Caki2 (cell line): ENCODE measurements around the gene EEIG1. TPM values are rescaled to one million over a fixed set of nuclear protein-coding genes. Genes with fewer than 3 reads are reported as not detected.
A peak's percentile ranks its signal among the peaks of the same experiment; 100 is the strongest.

Source experiments
- DNase-seq: peaks from one replicate; pipeline ENCODE4 v3.0.0-alpha.2; 2015; ENCODE audit warnings: low read depth
- in situ Hi-C: cut with HindIII; loops from 2 replicates; pipeline ENCODE4 v1.10.0; 2016; ENCODE audit warnings: low sequenced_read_pairs, low pct_unique_long_range_greater_than_20kb, mixed read lengths
- total RNA-seq: library from RNA; depleted of rRNA; stranded (reverse); fragments of >200 nt; shearing (Covaris generic); gene quantifications from 2 replicates; pipeline ENCODE4 v1.2.3, GENCODE V29; 2014; ENCODE audit warnings: low replicate concordance

EEIG1 gene
- total RNA-seq, 1 experiment from 2014 or later: 140 TPM

DNA sequence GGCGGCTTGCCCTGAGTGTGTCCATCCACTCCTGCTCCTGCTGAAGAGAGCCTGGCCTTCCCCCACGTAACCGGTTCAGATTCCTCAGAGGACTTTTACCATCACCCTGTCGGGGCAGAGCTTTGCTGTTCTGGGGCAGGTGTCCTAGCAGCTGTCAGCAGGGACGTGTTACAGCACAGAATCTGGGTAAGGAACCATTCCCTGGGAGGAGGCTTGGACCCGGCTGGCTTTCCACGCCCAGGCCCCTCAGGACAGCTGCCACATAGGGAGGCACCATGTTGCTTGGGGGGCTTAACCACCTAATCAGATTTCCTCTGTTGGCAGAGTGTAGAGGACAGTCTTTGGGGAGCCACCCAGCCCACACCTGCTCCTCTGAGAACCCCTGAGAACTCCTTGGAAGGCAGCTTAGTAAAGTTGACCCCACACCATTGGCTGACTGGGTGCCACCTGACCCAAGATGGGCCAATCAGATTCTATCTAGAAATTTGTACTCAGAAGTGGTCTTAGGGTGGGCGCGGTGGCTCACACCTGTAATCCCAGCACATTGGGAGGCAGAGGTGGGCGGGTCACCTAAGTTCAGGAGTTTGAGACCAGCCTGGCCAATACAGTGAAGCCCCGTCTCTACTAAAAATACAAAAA, 23.3 kb upstream of the EEIG1 start:
- no peak for DNase-seq
- in situ Hi-C loops: no loop called here

DNA sequence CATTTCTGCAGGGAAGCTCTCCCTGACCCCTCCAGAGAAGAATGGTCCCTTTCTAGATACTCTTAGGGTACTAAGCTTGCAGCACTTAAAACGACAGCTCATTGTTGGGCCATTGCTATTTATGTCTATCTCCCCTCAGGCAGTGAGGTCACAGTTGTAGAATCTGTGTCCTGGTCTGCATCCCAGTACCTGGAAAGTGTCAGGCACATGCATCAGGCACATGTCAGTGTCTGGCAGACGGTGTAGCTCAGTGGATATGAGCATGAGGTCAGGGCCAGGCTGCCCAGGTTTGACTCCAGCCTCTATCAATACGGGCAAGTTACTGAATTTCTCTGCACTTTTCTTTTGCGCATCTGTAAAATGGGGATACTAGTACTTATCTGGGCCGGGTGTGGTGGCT, 22.2 kb upstream of the EEIG1 start:
- in situ Hi-C loops: no loop called here

DNA sequence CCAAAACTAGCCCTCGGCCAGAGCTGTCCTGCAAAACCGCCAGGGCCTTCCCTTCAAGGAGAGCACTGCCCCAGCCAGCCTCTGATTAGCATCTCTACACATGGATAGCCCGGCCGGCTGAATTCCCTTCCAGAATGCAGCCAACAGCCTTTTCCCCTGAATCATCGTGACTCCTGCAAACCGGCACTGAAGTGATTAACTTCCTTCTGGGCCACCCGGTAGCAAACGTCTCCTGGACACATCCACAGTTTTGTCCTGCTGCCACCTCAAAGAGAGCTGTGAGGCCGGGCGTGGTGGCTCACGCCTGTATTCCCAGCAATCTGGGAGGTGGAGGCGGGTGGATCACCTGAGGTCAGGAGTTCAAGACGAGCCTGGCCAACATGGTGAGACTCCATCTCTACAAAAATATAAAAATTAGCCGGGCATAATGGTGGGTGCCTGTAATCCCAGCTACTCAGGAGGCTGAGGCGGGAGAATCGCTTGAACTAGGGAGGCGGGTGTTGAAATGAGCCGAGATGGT, 21.1 kb upstream of the EEIG1 start:
- in situ Hi-C loops: no loop called here
- peak; percentile 95 for DNase-seq

More for the DNA sequence above, 22.2 kb upstream of the EEIG1 start:
- no peak for DNase-seq

DNA sequence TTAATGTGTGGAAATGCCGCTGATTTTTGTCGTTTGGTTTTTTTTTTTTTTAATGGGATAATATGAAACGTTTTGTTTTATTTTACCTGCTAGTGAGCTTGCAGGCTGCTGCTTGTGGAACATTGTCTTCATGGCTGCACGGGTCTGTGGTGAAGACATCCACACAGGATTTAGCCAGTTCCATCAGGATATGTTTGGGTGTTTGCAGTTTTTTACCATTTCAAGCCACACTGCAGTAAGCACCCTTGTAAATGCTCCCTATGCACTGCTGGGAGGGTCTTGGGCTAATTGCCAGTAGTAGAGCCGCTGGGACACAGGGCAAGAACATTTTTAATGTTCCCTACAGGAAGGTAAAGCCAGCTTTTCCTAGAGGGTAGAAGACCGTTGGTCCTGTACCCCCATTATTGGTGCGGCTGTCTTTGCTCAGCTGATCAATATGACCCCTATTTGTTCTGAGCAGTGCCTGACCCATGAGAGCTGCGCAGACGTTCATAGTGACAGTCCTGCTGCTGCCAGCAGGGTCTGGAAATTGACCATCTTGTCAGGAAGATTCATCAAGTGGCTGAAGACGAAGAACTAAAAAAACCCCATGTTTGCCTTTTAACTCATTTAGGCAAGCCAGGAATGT, 20.5 kb upstream of the EEIG1 start:
- in situ Hi-C loops: no loop called here
- DNase-seq: no peak

DNA sequence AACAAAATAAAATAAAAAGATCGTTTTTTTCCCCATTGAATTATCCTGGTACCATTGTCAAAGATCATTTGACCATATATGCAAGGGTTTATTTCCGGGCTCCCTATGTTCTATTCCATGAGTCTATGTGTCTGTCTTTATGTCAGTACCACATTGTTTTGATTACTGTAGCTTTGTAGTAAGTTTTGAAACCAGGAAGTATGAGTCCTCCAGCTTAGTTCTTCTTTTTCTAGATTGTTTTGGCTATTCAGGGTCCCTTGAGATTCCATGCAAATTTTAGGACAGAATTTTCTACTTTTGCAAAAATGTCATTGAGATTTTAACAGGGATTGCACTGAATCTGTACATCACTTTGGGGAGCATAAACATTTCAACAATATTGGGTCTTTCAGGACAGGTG, 18.7 kb upstream of the EEIG1 start:
- no peak for DNase-seq
- in situ Hi-C loops: no loop called here

DNA sequence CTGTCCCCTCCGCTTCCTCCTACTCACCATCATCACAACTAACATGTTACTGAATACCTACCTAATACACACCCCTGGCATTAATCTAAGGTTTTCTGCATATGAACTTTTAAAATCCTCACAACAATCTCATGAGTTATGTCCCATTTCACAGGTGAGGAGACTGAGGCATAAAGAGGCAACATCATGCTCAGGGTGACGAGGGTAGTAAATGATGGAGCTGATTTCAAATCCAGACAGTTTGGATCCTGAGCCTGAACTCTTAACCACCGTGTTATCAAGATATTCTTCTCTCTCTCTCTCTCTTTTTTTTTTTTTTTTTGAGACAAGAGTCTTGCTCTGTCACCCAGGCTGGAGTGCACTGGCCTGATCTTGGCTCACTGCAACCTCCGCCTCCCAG, 12.9 kb upstream of the EEIG1 start:
- no peak for DNase-seq
- in situ Hi-C loops: no loop called here

DNA sequence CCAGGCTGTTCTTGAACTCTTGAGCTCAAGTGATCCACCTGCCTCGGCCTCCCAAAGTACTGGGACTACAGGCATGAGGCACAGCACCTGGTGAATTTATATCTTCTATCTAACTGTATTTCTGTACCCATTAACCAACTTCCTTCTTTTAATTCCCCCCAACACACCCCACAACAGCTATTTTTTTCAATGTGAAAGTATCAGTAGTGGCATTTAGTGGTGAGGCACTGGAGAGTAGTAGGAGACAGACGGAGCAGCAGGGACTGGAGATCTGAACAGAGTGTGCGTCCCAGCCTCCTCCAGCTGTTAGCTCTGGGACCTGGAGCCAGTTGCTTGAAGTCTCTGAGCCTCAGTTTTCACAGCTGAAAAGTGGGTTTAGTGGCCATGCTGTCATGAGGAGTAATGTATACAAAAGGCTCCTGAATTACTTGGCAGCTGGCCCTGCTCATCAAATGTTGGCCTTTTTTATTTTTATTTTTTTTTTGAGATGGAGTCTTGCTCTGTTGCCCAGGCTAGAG, 11.0 kb upstream of the EEIG1 start:
- in situ Hi-C loops: no loop called here
- DNase-seq: no peak

DNA sequence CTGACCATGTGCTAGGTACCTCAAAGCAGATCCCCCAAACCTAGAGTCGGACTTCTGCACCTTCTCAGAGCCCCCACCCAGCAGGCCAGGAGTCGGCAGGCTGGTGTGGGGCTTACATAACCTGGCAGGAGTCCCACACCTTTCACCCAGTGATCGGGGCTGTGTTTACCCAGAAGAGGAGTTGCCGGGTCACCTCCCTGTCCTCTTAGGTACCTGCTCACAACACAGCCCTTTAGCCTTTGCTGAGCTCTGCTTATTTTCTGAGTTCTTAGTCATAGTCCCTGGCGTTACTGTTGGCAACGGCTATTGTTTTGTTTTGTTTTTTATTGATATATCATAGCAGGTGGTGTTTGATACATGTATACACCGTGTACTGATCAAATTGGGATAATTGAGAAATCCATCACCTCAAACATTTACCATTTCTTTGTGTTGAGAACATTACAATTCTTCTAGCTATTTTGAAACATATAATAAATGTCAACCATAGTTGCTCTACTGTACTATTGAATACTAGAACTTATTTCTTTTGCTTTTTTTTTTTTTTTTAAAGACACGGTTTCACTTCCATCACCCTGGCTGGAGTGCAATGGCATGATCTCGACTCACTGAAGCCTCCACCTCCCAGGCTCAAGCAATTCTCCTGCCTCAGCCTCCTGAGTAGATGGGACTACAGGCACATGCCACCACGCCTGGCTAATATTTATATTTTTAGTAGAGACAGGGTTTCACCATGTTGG, 10.4 kb upstream of the EEIG1 start:
- in situ Hi-C loops: no loop called here

DNA sequence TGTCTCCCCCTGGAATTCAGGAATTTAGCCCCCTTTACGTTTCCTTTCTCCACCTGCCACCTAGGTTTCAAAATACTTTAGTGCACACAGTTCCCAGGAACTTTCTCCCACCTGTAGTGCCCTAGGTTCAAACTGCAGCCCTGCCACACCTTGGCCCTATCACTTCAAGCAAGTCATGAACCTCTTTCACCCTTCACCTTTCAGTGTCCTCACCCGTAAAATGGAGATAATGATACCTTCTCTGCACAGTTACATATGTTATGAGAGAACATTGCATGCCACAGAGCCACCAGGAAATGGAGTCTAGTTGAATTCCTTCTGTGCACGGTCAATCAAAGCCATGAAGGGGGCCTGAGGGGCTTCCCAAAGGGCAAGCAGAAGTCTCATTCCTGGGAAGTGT, 9.8 kb upstream of the EEIG1 start:
- DNase-seq: no peak
- in situ Hi-C loops: no loop called here

More for the DNA sequence above, 10.4 kb upstream of the EEIG1 start:
- DNase-seq: peak; percentile 68

DNA sequence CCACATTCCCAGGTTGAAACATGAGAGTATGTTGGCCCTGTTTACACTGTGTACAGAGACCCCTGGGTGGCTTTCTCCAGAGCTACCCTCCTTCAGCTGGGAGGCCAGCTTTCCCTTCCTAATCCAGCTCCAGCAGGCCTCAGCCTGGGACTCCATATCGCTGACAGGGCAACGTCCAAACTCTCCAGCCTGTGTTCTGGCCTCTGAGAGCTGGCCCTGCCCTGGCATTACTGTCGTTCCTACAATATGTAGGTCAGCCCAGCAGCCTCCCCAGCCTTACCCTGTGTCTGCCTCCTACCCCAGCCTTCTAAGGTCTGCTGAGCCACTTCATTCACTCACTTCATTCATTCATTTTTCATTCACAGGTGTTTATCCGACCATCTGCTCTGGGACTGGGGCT, 8.3 kb upstream of the EEIG1 start:
- no peak for DNase-seq
- in situ Hi-C loops: no loop called here

DNA sequence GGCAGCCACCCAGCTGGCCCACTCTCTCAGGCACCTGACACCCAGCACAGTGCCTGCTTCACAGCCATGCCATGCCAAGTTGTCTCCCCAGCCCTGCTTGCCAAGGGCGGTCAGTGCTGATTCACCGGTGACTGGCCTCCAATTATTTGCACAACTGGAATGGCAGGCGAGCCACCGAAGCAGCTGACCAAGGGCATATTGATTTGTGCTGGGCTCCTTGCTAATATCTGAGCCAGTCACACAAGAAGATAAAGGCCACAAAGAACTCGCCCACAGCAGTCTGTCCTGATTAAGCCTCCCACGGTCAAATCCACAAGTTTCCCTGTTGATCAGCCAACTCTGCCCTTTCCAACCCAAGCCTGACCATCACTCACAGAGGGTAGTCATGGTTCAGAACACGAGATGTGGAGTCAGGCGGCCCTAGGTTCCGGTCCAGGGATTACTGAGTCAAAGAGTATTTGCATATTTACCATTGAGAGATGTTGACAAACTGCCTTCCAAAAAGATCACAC, 6.4 kb upstream of the EEIG1 start:
- peak; percentile 92 for DNase-seq
- in situ Hi-C loops: no loop called here

DNA sequence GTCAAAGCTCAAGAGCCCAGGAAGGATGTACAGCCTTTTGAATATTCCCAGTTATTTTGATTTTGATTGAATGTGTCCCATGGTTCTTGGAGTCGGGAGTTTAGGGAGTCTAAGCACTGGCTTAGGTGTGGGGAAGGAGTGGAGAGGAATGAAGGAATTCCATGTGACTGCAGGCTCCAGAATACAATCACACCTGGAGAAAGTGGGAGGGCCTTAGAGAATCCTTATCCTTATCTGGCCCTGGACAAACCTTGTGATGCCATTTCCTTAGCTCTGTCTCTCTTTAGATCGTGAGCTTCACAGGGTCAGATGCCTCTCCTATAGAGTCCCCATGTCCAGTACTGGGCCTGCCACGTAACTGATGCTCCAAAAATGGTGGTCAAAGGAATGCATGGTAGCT, 4.2 kb upstream of the EEIG1 start:
- DNase-seq: no peak
- in situ Hi-C loops: no loop called here

DNA sequence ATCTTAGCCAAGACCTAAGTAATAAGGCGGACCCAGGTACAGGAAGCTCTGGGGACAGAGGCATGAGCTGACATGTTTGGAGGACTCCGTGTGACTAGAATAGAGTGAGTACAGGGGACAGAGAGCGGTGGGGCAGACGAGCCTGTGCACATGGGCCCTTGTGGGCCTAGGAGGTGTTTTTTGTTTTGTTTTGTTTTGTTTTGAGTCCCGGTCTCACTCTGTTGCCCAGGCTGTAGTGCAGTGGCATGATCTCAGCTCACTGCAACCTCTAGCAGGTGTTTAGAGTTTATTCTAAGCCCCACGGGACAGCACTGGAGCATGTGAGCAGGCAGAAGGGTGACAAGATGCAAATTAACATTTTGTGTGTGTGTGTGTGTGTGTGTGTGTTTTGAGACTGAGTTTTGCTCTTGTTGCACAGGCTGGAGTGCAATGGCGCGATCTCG, 3.1 kb upstream of the EEIG1 start:
- no peak for DNase-seq
- in situ Hi-C loops: no loop called here

DNA sequence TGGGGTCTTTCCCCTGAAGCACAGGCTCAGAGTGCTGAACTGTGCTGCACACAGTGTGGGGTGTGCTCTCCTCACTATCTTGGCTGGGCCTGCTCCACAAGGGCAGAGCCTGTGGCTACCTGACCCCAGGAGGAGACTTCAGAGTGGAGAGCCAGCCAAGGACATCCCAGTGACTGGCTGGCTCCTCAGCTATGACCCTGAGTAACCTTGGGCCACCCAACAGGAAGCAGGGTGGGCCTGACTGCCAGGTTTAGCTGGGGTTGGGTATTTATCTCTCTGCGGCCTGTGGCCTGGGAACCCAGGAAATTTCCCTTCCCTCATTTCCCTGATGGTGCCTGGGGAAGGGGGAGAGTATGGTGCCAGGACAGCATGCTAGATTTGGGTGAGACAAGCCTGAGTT, 2.1 kb upstream of the EEIG1 start:
- DNase-seq: no peak
- in situ Hi-C loops: no loop called here

DNA sequence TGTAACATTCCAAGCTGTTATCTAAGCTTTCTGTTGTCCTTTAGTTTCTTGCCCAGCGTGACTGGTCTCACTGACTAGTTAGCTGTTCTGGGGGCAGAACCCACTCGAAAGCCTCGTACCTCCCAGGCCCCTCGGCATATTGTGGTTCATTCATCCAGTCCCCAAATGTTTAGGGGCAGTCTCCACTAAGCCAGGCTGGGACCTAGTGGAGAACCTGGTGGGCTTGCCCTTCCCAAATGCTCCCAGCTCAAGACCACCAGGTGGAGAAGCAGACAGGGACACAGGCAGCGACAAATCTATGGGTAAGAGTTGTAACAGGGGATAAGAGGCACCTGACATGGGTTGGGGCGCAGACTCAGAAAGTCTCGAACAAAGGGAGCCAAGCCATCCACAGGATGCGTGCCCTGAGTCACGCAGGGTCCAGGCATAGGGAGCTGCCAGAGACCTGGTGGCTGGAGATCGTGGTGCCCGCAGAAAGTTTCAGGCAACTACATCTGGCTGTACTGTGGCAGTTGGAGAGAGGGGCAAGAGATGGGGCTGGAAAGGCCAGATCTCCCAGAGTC, 851 bp upstream of the EEIG1 start:
- DNase-seq: no peak
- in situ Hi-C loops: no loop called here

DNA sequence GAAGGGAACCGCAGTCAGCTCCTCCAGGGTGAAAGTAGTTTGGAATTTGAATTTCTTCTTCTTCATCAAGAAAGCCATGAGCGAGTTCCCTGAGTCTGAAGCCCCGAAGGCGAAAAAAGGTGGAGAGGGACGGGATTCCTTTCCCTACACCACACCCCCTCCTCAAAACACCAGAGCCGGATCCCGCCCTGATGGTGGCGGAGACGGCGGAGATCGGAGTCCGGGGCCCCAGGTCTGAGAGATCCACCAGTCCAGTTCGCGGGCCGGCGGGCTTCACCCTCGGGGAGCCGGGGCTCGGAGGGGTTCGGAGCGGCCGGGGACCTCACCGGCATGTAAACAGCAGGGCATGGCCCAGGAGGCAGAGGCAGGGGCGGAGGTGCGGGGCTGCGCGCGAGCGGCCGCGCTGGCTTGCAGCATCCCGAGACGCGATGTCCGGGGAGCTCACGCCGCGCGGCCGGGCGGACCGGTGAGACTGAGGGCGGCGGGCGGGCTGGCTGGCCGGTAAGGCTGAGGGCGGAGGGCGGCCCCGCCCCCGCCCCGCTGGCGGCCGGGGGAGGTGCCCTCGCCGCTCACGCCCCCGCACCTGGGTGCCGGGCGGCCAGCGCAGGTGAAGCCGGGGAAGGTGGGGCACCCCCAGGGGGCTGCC, 606 bp downstream of the EEIG1 start:
- in situ Hi-C loops: no loop called here

DNA sequence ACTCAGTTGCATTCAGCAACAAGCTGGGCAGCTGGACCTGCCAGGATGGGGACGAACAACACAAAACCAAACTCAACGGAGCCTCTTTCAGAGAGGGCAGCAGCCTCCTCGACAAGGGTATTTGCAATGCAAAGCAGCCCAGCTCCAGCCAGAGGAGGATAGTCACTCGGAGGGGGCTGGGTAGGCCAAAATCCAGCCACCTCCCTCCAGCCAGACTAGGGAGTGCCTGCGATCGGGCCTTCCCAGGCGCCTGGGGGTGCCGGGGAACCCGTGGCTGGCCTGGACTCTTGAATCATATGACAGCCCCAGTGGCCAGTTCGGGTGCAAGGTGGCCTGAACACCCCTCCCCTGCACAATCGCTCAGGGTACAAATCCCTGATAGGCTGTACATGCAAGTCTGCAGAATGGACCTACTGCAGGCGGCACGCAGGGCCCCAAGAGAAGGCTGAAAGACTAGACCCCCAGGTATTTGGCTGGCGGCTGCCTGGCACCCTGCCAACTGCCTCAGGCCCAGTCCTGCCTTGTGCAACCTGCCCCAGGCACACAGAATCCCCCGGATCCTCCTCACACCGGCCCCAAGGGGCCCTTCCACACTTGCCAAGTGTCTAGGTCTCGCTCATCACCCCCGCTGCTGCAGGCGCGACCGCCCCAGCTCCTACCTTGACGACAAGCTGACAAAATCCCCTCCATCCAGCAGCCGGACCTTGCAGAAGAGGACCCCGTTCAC, 1.3 kb downstream of the EEIG1 start:
- DNase-seq: no peak
- in situ Hi-C loops: no loop called here

More for the DNA sequence above, 606 bp downstream of the EEIG1 start:
- peak; percentile 64 for DNase-seq

DNA sequence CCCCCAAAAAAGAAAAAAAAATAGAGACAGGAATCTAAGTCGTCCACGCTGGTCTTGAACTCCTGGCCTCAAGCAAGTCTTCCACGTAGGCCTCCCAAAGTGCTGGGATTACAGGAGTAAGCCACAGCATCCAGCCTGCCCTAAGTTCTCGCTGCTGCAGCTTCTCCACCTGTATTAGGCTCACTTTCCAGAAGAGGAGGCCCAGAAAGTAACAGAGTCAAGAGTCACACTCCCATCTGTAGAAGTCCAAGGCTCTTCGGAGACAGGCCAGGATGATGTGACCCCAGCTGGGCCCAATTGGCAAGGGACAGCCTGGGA, 1.8 kb downstream of the EEIG1 start:
- no peak for DNase-seq
- in situ Hi-C loops: no loop called here
